Medulla oblongata (tissue), 1 donor: ENCODE measurements around the gene CLCA1.

Source experiments
- DNase-seq: peaks from one replicate; pipeline ENCODE4 v3.0.0-alpha.2; 2015; ENCODE audit errors: extremely low spot score

Gene CLCA1

GRCh38 chr1:86503406-86504136, 34.8 kb downstream of the CLCA1 start:
- peak; percentile 71 for DNase-seq

GRCh38 chr1:86504137-86504479, 35.4 kb downstream of the CLCA1 start:
- DNase-seq, result peak; percentile 52

- DNase-seq, result no peak
Observed at GRCh38 chr1:86504895-86505563, 36.3 kb downstream of the CLCA1 start.

- DNase-seq, result no peak
Observed at GRCh38 chr1:86505564-86505902, 36.8 kb downstream of the CLCA1 start.

DNA sequence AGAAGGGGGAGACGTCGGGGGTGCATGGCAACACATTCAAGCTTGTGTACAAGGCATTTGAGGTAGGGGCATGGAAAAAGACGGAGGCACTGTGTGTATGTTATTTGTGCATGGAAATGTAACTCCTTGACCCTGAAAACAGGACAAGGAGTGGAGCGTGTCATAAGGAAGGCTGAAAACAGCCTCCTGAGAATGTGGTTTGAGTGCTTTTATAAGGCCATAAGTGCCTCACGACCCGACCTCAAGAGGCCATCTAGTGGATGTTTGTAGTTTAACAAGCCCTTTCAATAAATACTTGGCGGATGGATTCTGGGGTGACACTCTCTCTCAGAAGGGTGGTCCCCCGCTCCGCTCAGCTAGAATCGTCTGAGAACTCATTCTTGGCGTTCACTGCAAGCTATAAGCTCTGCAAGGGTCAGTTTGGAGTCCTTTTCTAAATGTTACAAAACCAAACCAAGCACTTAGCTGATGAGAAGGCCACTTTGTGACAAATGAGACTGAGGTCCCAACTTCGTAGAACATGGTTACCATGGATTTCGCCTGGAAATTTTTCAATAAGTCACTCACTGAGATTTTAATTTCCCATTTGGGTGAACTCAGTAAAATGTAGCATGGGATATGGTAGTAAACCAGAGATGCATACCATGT, 39.3 kb downstream of the CLCA1 start:
- DNase-seq, result peak; percentile 47

DNA sequence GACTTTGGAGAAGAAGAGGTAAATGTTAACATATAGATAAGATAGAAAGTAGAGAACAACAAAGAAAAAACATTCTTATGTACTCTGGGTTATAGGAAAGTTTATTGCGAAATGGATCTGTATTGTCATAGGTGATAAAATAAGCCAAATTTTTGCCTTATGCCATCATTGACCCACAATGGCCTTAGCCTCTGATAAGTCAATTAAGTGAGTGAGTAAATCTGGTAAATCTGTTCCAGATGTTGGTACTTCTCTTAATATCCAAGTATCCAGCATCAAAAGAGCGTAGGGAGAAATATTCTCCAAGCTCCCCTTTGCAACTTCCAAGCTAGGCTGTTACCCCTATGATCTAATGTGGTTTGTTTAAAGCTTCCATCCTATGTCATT, 39.8 kb downstream of the CLCA1 start:
- DNase-seq, result no peak

GRCh38 chr1:86515597-86515996, 46.9 kb downstream of the CLCA1 start:
- peak; percentile 72 for DNase-seq

- no peak for DNase-seq
Observed at GRCh38 chr1:86516335-86516734, 47.6 kb downstream of the CLCA1 start.

DNA sequence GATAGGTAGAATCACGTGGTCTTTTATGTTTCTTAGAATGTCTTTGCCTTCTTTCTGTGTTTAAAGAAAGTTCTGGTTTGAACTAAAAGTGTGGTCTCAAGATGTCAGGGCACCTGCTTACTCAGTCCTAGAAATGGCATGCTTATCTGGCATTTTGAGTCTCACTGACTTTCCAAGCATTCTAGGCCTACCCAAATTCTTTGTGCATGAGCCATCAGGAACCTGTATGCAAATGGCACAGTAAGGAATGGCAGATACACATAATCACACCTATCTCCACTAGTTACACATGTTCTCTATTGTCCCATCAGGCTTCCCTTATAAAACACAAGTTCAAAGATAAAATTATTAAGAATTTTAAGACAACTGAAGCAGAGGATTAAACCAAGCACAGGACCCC, 48.6 kb downstream of the CLCA1 start:
- no peak for DNase-seq

- no peak for DNase-seq
Observed at GRCh38 chr1:86520789-86521521, 52.2 kb downstream of the CLCA1 start.

DNA sequence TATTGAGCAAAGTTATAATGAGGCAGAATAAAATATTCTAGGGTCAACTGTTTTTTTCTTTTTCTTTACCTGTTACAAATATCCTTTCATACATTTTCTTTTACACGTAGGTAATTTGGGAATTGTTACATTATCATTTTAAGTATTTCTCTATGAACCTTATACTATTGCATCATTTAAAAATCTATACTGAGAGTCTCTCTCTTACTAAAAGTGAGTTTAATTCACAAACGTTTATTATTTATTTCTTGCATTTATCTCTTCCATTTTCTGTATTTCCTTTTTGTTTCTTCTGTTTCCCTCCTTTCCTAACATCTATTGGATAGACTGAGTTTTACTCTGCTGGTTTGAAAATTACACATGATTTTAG, 52.8 kb downstream of the CLCA1 start:
- DNase-seq, result no peak

GRCh38 chr1:86522240-86522639, 53.5 kb downstream of the CLCA1 start:
- no peak for DNase-seq

DNA sequence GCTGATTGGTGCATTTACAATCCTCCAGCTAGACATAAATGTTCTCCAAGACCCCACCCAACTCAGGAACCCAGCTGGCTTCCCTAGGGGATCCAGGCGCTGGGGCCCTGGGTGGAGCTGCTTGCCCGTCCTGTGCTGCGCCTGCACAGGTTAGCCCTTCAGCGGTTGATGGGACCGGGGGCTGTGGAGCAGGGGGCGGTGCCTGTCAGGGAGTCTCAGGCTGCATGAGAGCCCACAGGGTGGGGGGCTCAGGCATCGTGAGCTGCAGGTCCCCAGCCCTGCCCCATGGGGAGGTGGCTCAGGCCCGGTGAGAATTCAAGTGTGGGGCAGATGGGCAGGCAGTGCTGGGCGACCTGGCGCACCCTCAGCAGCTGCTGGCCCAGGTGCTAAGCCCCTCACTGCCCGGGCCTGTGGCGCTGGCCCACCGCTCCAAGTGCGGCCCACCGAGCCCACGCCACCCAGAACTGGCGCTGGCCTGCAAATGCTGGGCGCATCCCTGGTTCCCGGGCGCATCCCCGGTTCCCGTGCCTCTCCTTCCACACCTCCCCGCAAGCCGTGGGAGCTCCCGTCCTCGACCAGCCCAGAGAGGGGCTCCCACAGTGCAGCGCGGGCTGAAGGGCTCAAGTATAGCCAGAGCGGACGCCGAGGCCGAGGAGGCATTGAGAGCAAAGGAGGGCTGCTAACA, 55.1 kb downstream of the CLCA1 start:
- no peak for DNase-seq

DNA sequence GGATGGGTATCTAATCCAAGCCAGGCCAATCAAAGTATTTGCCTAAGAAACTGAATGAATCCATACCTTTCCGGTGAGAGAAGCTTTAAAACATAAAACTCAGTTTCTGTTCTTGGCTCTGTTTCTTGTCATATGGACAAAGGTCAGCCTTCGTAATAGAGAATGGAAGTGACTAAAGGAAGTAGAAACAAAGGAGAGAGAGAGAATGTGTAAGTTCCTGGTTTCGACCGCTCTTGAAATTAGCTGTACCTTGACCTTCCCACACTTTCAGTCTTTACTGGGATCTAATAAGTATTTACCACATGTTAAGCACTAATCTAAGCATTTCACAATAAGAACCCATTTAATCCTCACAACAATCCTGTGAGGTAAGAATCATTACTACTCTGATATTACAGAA, 58.6 kb downstream of the CLCA1 start:
- DNase-seq, result no peak

DNA sequence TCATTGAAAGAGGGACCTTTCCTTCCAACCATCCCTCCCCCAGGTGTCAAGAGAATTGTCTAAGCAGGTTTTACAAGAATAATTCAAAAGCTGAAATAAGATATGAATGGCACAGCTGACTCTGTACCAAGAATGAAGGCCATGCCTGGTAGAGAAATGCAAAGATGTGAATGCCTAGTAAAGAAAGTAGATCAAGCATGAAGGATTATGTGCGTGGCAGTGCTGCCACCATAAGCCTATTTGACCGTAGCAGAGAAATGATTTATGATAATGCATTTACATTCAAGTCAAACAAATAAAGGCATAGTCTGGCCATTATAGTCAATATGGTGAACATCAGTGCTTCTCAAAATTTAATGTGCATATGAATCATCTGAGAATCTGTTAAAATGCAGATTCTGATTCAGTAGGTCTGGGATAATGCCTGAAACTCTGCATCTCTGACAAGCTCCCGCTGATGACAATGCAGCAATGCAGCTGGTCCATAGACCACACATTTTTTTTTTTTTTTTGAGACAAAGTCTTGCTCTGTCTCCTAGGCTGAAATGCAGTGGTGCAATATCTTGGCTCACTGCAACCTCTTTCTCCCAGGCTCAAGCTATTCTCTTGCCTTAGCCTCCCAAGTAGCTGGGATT, 61.6 kb downstream of the CLCA1 start:
- no peak for DNase-seq

GRCh38 chr1:86537928-86538695, 69.4 kb downstream of the CLCA1 start:
- no peak for DNase-seq

DNA sequence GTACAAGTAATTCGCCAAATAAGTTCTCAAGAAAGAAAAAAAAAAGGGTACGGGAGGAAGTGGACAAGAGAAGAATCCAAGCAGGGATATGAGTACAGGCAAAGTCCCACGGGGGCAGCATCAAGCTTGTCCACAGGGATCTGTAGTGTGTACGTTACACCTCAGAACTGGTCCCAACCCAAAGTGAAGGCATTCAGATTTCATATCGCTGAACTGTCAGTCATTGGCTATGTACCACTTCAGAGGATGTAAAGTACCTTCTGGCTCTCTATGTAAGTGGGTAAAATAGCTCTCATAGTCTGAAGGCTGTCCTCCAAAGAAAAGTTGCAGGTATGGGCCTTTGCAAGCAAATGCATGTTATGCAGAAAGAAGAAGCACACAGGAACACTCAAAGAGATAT, 70.0 kb downstream of the CLCA1 start:
- no peak for DNase-seq

DNA sequence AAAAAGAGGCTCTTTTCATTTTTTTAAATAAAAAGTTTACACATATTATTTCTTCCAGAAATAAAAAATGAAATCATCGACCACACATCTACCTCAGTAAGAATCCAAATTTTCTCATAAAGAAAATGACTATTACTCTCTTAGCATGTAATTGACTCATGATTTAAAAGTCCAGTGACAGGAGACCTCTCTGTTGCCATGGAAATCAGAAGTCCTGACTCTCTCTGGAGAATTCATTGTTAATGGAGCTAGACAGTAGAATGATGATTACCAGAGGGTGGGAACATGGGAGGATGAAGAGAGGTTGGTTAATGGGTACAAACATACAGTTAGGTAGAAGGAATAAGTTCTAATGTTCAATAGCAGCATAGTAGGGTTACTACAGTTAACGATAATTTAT, 73.1 kb downstream of the CLCA1 start:
- no peak for DNase-seq

DNA sequence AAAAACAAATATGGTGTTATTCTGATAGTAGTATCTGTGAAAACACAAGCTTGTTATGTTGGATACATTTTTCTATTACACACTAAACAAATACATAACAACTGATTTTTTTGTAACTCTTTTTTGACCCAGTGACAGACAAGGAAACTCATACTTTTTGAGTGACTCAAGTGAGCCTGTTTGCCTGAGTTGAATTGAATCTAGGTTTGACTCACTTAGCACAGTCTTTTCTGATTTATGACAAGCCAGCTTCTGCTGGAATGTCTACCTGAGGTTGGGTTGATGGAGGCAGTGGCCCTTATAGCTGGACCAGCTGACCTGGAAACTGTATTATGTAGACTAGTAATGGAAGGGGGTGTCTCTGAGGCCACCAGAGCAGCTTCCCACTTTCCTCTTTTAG, 73.9 kb downstream of the CLCA1 start:
- DNase-seq, result no peak

DNA sequence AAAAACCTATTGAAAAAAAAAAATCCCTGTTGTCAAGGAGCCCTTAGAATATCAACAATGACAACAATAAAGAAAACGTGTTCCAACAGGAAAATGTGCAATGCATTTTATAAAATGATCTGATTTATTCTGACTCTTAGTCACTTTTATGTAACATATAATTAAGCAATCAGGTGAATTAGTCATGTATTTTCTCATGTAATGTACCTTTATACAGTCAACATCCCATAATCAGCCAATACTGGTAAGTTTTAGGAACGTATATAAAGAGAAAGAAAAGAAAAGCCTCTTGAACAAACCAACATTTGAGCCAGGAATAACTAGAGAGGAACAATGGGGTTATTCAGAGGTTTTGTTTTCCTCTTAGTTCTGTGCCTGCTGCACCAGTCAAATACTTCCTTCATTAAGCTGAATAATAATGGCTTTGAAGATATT, 78.1 kb downstream of the CLCA1 start, which contains the start of gene CLCA4:
CLCA4 (plus strand) TSS at position 292 of the 435 bp plus-strand sequence; CDS start at position 334, 42 bp downstream.
- peak; percentile 90 for DNase-seq

- DNase-seq, result no peak
Observed at GRCh38 chr1:86548839-86549238, 80.1 kb downstream of the CLCA1 start.
